ENCODE results near the gene EPHA4.

The EPHA4 gene

GRCh38 chr2:221551864-221552263 lies 20.2 kb downstream of the EPHA4 start:
- Histone ChIP-seq H3K4me1 (ENCODE audit: control insufficient read depth in 1 of 2, insufficient read depth in 2 of 2, low read length in 2 of 2) (no peaks in the 10 kb centered on the region), H3K4me3 (ENCODE audit: low read depth in 1 of 2, low read length in 2 of 2) (no peak overlapping the region), H3K9ac (ENCODE audit: low read depth in 1 of 2, low read length in 2 of 2) (no peak overlapping the region), H3K9me3 (ENCODE audit: control insufficient read depth in 1 of 2, low read length in 2 of 2) (no peaks in the 10 kb centered on the region), H3K27ac (ENCODE audit: low read depth, low read length) (no peak overlapping the region), H3K36me3 (ENCODE audit: control insufficient read depth in 1 of 2, insufficient read depth in 2 of 2, low read length in 2 of 2) (no peaks in the 10 kb centered on the region), H3K27me3 (ENCODE audit: control insufficient read depth in 1 of 2, insufficient read depth in 2 of 2, low read length in 2 of 2) (no peaks in the 10 kb centered on the region)

- H3K4me3 ChIP-seq (ENCODE audit: low read depth in 1 of 2, low read length in 2 of 2) = no peak overlapping the region
- H3K9me3 ChIP-seq (ENCODE audit: control insufficient read depth in 1 of 2, low read length in 2 of 2) = no peaks in the 10 kb centered on the region
- H3K27me3 ChIP-seq (ENCODE audit: control insufficient read depth in 1 of 2, insufficient read depth in 2 of 2, low read length in 2 of 2) = no peaks in the 10 kb centered on the region
- H3K36me3 ChIP-seq (ENCODE audit: control insufficient read depth in 1 of 2, insufficient read depth in 2 of 2, low read length in 2 of 2) = no peaks in the 10 kb centered on the region
- no peak overlapping the region for H3K27ac ChIP-seq (ENCODE audit: low read depth, low read length)
- no peak overlapping the region for H3K9ac ChIP-seq (ENCODE audit: low read depth in 1 of 2, low read length in 2 of 2)
- no peaks in the 10 kb centered on the region for H3K4me1 ChIP-seq (ENCODE audit: control insufficient read depth in 1 of 2, insufficient read depth in 2 of 2, low read length in 2 of 2)
These were observed 23.0 kb downstream of the EPHA4 start for GRCh38 chr2:221549143-221549542.

- no peaks in the 10 kb centered on the region for H3K4me1 ChIP-seq (ENCODE audit: control insufficient read depth in 1 of 2, insufficient read depth in 2 of 2, low read length in 2 of 2)
- no peak overlapping the region for H3K27ac ChIP-seq (ENCODE audit: low read depth, low read length)
- no peak overlapping the region for H3K4me3 ChIP-seq (ENCODE audit: low read depth in 1 of 2, low read length in 2 of 2)
- H3K36me3 ChIP-seq (ENCODE audit: control insufficient read depth in 1 of 2, insufficient read depth in 2 of 2, low read length in 2 of 2) = no peaks in the 10 kb centered on the region
- H3K27me3 ChIP-seq (ENCODE audit: control insufficient read depth in 1 of 2, insufficient read depth in 2 of 2, low read length in 2 of 2) = no peaks in the 10 kb centered on the region
- H3K9me3 ChIP-seq (ENCODE audit: control insufficient read depth in 1 of 2, low read length in 2 of 2) = no peaks in the 10 kb centered on the region
- H3K9ac ChIP-seq (ENCODE audit: low read depth in 1 of 2, low read length in 2 of 2) = no peak overlapping the region
These were observed 25.4 kb downstream of the EPHA4 start for GRCh38 chr2:221546505-221547225.

GRCh38 chr2:221541131-221541735 lies 30.9 kb downstream of the EPHA4 start:
- H3K9me3 ChIP-seq (ENCODE audit: control insufficient read depth in 1 of 2, low read length in 2 of 2) = no peaks in the 10 kb centered on the region
- no peaks in the 10 kb centered on the region for H3K27me3 ChIP-seq (ENCODE audit: control insufficient read depth in 1 of 2, insufficient read depth in 2 of 2, low read length in 2 of 2)
- no peaks in the 10 kb centered on the region for H3K4me1 ChIP-seq (ENCODE audit: control insufficient read depth in 1 of 2, insufficient read depth in 2 of 2, low read length in 2 of 2)
- no peak overlapping the region for H3K9ac ChIP-seq (ENCODE audit: low read depth in 1 of 2, low read length in 2 of 2)
- H3K4me3 ChIP-seq (ENCODE audit: low read depth in 1 of 2, low read length in 2 of 2) = no peak overlapping the region
- H3K27ac ChIP-seq (ENCODE audit: low read depth, low read length) = no peak overlapping the region
- no peaks in the 10 kb centered on the region for H3K36me3 ChIP-seq (ENCODE audit: control insufficient read depth in 1 of 2, insufficient read depth in 2 of 2, low read length in 2 of 2)

- H3K9ac ChIP-seq (ENCODE audit: low read depth in 1 of 2, low read length in 2 of 2) = no peak overlapping the region
- no peak overlapping the region for H3K4me3 ChIP-seq (ENCODE audit: low read depth in 1 of 2, low read length in 2 of 2)
- H3K27me3 ChIP-seq (ENCODE audit: control insufficient read depth in 1 of 2, insufficient read depth in 2 of 2, low read length in 2 of 2) = no peaks in the 10 kb centered on the region
These were observed 32.9 kb downstream of the EPHA4 start for GRCh38 chr2:221539246-221539645.

GRCh38 chr2:221535824-221536223 lies 36.3 kb downstream of the EPHA4 start:
- Histone ChIP-seq H3K36me3 (ENCODE audit: control insufficient read depth in 1 of 2, insufficient read depth in 2 of 2, low read length in 2 of 2) (no peaks in the 10 kb centered on the region), H3K4me1 (ENCODE audit: control insufficient read depth in 1 of 2, insufficient read depth in 2 of 2, low read length in 2 of 2) (no peaks in the 10 kb centered on the region), H3K27me3 (ENCODE audit: control insufficient read depth in 1 of 2, insufficient read depth in 2 of 2, low read length in 2 of 2) (no peaks in the 10 kb centered on the region), H3K27ac (ENCODE audit: low read depth, low read length) (no peak overlapping the region), H3K9ac (ENCODE audit: low read depth in 1 of 2, low read length in 2 of 2) (no peak overlapping the region), H3K9me3 (ENCODE audit: control insufficient read depth in 1 of 2, low read length in 2 of 2) (no peaks in the 10 kb centered on the region), H3K4me3 (ENCODE audit: low read depth in 1 of 2, low read length in 2 of 2) (no peak overlapping the region)

More at GRCh38 chr2:221539246-221539645, 32.9 kb downstream of the EPHA4 start:
- H3K27ac ChIP-seq (ENCODE audit: low read depth, low read length) = no peak overlapping the region
- no peaks in the 10 kb centered on the region for H3K9me3 ChIP-seq (ENCODE audit: control insufficient read depth in 1 of 2, low read length in 2 of 2)
- H3K36me3 ChIP-seq (ENCODE audit: control insufficient read depth in 1 of 2, insufficient read depth in 2 of 2, low read length in 2 of 2) = no peaks in the 10 kb centered on the region
- no peaks in the 10 kb centered on the region for H3K4me1 ChIP-seq (ENCODE audit: control insufficient read depth in 1 of 2, insufficient read depth in 2 of 2, low read length in 2 of 2)

GRCh38 chr2:221533299-221533698 lies 38.8 kb downstream of the EPHA4 start:
- no peak overlapping the region for H3K9ac ChIP-seq (ENCODE audit: low read depth in 1 of 2, low read length in 2 of 2)
- H3K9me3 ChIP-seq (ENCODE audit: control insufficient read depth in 1 of 2, low read length in 2 of 2) = no peaks in the 10 kb centered on the region
- H3K36me3 ChIP-seq (ENCODE audit: control insufficient read depth in 1 of 2, insufficient read depth in 2 of 2, low read length in 2 of 2) = no peaks in the 10 kb centered on the region
- H3K4me1 ChIP-seq (ENCODE audit: control insufficient read depth in 1 of 2, insufficient read depth in 2 of 2, low read length in 2 of 2) = peaks cover 0 to 14% of the 10 kb centered on the region in 2 donors
- H3K4me3 ChIP-seq (ENCODE audit: low read depth in 1 of 2, low read length in 2 of 2) = no peak overlapping the region
- H3K27me3 ChIP-seq (ENCODE audit: control insufficient read depth in 1 of 2, insufficient read depth in 2 of 2, low read length in 2 of 2) = no peaks in the 10 kb centered on the region
- no peak overlapping the region for H3K27ac ChIP-seq (ENCODE audit: low read depth, low read length)

GRCh38 chr2:221532641-221533040 lies 39.5 kb downstream of the EPHA4 start:
- no peak overlapping the region for H3K27ac ChIP-seq (ENCODE audit: low read depth, low read length)
- H3K27me3 ChIP-seq (ENCODE audit: control insufficient read depth in 1 of 2, insufficient read depth in 2 of 2, low read length in 2 of 2) = no peaks in the 10 kb centered on the region
- no peaks in the 10 kb centered on the region for H3K9me3 ChIP-seq (ENCODE audit: control insufficient read depth in 1 of 2, low read length in 2 of 2)
- H3K4me1 ChIP-seq (ENCODE audit: control insufficient read depth in 1 of 2, insufficient read depth in 2 of 2, low read length in 2 of 2) = peaks cover 0 to 19% of the 10 kb centered on the region in 2 donors
- no peak overlapping the region for H3K4me3 ChIP-seq (ENCODE audit: low read depth in 1 of 2, low read length in 2 of 2)
- H3K9ac ChIP-seq (ENCODE audit: low read depth in 1 of 2, low read length in 2 of 2) = no peak overlapping the region
- no peaks in the 10 kb centered on the region for H3K36me3 ChIP-seq (ENCODE audit: control insufficient read depth in 1 of 2, insufficient read depth in 2 of 2, low read length in 2 of 2)

- no peak overlapping the region for H3K27ac ChIP-seq (ENCODE audit: low read depth, low read length)
- H3K27me3 ChIP-seq (ENCODE audit: control insufficient read depth in 1 of 2, insufficient read depth in 2 of 2, low read length in 2 of 2) = no peaks in the 10 kb centered on the region
- H3K9ac ChIP-seq (ENCODE audit: low read depth in 1 of 2, low read length in 2 of 2) = no peak overlapping the region
- no peak overlapping the region for H3K4me3 ChIP-seq (ENCODE audit: low read depth in 1 of 2, low read length in 2 of 2)
- H3K36me3 ChIP-seq (ENCODE audit: control insufficient read depth in 1 of 2, insufficient read depth in 2 of 2, low read length in 2 of 2) = no peaks in the 10 kb centered on the region
- H3K9me3 ChIP-seq (ENCODE audit: control insufficient read depth in 1 of 2, low read length in 2 of 2) = no peaks in the 10 kb centered on the region
- H3K4me1 ChIP-seq (ENCODE audit: control insufficient read depth in 1 of 2, insufficient read depth in 2 of 2, low read length in 2 of 2) = peaks cover 0 to 19% of the 10 kb centered on the region in 2 donors
These were observed 41.5 kb downstream of the EPHA4 start for GRCh38 chr2:221530653-221531037.

GRCh38 chr2:221529943-221530652 lies 42.0 kb downstream of the EPHA4 start:
- no peaks in the 10 kb centered on the region for H3K27me3 ChIP-seq (ENCODE audit: control insufficient read depth in 1 of 2, insufficient read depth in 2 of 2, low read length in 2 of 2)
- no peak overlapping the region for H3K4me3 ChIP-seq (ENCODE audit: low read depth in 1 of 2, low read length in 2 of 2)
- H3K27ac ChIP-seq (ENCODE audit: low read depth, low read length) = no peak overlapping the region
- H3K4me1 ChIP-seq (ENCODE audit: control insufficient read depth in 1 of 2, insufficient read depth in 2 of 2, low read length in 2 of 2) = peaks cover 0 to 19% of the 10 kb centered on the region in 2 donors
- H3K36me3 ChIP-seq (ENCODE audit: control insufficient read depth in 1 of 2, insufficient read depth in 2 of 2, low read length in 2 of 2) = no peaks in the 10 kb centered on the region
- H3K9me3 ChIP-seq (ENCODE audit: control insufficient read depth in 1 of 2, low read length in 2 of 2) = no peaks in the 10 kb centered on the region
- no peak overlapping the region for H3K9ac ChIP-seq (ENCODE audit: low read depth in 1 of 2, low read length in 2 of 2)
